Measurements from ENCODE around the gene DCX. TPM values are rescaled to one million over a fixed set of nuclear protein-coding genes. Genes with fewer than 3 reads are reported as not detected.
A peak's percentile ranks its signal among the peaks of the same experiment; 100 is the strongest.

DCX gene
- total RNA-seq, 2 donors from 2014 or later: under 0.01 TPM; not detected in 1

DNA sequence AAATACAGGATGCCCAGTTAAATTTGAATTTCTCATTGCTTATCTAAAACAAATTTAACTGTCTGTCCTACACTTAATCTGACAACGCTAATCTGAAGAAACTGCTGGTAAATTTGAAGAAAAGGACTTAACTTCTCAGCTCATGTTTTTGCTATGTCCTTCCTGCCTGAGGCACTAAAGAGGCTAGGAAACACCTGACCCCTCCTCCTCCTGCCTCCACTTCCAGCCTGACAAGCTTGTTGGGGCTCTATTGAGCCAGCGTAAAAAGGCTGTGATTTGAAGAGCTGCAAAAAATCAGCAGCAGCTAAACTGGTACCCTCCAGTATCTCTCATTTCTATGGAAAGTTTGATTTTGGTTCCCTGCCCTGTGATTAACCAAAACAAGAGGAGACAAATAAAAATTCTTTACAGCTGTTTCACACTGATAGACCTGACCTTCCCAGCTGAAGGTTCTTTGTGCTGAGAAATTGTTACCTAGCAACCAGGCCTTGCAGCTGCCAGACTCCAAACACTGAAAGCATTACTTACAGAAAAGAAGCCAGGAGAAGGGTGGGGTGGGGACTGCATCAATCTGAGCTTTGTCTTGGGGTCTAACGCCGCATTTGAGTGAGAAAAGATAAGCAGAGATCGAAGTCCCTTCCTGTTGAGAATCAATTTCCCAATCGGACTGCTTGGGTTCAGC is 35.0 kb downstream of the DCX start:
- TF ChIP-seq, protein P1, sequence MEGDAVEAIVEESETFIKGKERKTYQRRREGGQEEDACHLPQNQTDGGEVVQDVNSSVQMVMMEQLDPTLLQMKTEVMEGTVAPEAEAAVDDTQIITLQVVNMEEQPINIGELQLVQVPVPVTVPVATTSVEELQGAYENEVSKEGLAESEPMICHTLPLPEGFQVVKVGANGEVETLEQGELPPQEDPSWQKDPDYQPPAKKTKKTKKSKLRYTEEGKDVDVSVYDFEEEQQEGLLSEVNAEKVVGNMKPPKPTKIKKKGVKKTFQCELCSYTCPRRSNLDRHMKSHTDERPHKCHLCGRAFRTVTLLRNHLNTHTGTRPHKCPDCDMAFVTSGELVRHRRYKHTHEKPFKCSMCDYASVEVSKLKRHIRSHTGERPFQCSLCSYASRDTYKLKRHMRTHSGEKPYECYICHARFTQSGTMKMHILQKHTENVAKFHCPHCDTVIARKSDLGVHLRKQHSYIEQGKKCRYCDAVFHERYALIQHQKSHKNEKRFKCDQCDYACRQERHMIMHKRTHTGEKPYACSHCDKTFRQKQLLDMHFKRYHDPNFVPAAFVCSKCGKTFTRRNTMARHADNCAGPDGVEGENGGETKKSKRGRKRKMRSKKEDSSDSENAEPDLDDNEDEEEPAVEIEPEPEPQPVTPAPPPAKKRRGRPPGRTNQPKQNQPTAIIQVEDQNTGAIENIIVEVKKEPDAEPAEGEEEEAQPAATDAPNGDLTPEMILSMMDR (IDR thresholded peaks at IDR 0.05): no peak
- TF ChIP-seq POLR2A (IDR thresholded peaks at IDR 0.05): no peak
- 17 to 19% methylated on average over 6 of the region's 6 CpGs for WGBS, 2 donors
- Histone ChIP-seq H3K36me3 (replicated peaks in 1 of 2; ENCODE audit: insufficient read depth in 1 of 2, low read depth in 2 of 2) (no peaks in the 10 kb centered on the region), H3K27ac (no peak overlapping the region), H3K4me1 (no peaks in the 10 kb centered on the region), H3K27me3 (no peaks in the 10 kb centered on the region), H3K9me3 (no peaks in the 10 kb centered on the region), H3K4me3 (no peak overlapping the region)
- DNase-seq: peak in 2 of 4 donors; percentile 19 to 23
- intact Hi-C loops (cut with DNase I): no loop called here
- ATAC-seq: no peak

DNA sequence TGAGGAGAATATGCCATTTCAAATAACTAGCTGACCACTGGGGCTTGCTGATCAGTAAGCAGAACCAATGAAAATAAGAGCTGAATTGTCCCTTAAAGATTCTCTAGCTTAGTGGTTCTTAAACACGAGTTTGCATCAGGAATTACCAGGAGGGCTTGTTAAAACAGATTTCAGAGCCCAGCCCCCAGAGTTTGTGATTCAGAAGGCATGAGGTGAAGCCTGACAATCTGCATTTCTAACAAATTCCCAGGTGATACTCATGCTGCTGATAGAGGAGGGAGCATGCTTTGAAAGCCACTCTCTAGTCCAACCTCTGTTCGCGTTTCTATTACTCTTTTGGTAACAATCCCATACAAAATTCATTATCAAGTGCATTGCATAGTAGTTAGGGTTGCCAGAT is 35.5 kb downstream of the DCX start:
- Histone ChIP-seq H3K36me3 (replicated peaks in 1 of 2; ENCODE audit: insufficient read depth in 1 of 2, low read depth in 2 of 2) (no peaks in the 10 kb centered on the region), H3K27me3 (no peaks in the 10 kb centered on the region), H3K27ac (no peak overlapping the region), H3K4me3 (no peak overlapping the region), H3K4me1 (no peaks in the 10 kb centered on the region), H3K9me3 (no peaks in the 10 kb centered on the region)
- DNase-seq (no peak), ATAC-seq (no peak)
- TF ChIP-seq POLR2A (IDR thresholded peaks at IDR 0.05): no peak
- TF ChIP-seq, protein P1 (IDR thresholded peaks at IDR 0.05): no peak
- 27 to 42% methylated on average over 3 of the region's 3 CpGs for WGBS, 2 donors
- intact Hi-C loops (cut with DNase I): no loop called here

DNA sequence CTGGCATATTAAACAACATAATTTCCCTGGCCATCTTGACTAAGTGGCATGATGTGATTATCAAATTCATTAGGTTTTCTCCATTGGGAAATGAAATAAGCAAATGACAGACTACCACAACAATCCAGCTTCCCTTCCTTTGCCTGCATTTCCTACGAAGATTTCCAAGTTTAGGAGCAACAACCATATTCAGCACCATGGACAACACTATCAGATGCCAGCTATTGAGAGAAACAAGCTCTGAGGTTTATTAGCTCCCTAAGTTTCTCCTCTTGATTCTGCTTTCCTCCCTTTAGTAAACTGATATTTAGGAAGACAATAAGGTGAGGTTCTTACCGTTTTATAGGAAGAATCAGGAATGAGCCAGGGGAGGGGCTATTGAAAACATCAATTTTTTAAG is 36.2 kb downstream of the DCX start:
- Histone ChIP-seq H3K9me3 (no peaks in the 10 kb centered on the region), H3K4me1 (no peaks in the 10 kb centered on the region), H3K4me3 (no peak overlapping the region), H3K27me3 (no peaks in the 10 kb centered on the region), H3K27ac (no peak overlapping the region), H3K36me3 (replicated peaks in 1 of 2; ENCODE audit: insufficient read depth in 1 of 2, low read depth in 2 of 2) (no peaks in the 10 kb centered on the region)
- intact Hi-C loops (cut with DNase I): no loop called here
- no peak for TF ChIP-seq POLR2A (IDR thresholded peaks at IDR 0.05)
- TF ChIP-seq, protein P1 (IDR thresholded peaks at IDR 0.05): no peak
- ATAC-seq (no peak), DNase-seq (no peak)
- 20 to 29% methylated on average over 2 of the region's 2 CpGs for WGBS, 2 donors

DNA sequence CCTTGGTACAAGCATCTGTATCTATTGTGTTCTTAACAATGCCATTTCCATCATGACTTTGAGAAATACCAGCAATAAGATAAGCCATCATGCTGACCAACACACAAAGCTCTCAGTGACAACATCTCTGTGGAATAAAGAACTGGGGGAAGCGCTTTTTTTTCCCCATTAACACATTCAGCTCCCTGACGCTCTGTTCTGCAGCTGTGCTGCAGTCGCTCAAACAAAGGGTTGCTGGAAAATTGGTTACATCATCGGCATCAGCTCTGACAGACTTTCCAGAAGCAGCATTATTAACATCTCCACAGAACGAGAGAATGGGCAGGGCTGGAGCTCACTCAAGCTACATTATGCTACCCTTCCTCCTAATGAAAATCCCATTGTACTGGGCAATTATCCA is 39.9 kb downstream of the DCX start:
- intact Hi-C loops (cut with DNase I): no loop called here
- no peak for DNase-seq
- no peak for ATAC-seq
- no peaks in the 10 kb centered on the region for H3K36me3 ChIP-seq (replicated peaks in 1 of 2; ENCODE audit: insufficient read depth in 1 of 2, low read depth in 2 of 2)
- TF ChIP-seq POLR2A (IDR thresholded peaks at IDR 0.05): no peak
- TF ChIP-seq, protein P1 (IDR thresholded peaks at IDR 0.05): no peak
- 39 to 52% methylated on average over 5 of the region's 5 CpGs for WGBS, 2 donors
- H3K9me3 ChIP-seq: no peaks in the 10 kb centered on the region
- no peaks in the 10 kb centered on the region for H3K27me3 ChIP-seq
- H3K4me3 ChIP-seq: no peak overlapping the region
- H3K27ac ChIP-seq: no peak overlapping the region
- no peaks in the 10 kb centered on the region for H3K4me1 ChIP-seq

DNA sequence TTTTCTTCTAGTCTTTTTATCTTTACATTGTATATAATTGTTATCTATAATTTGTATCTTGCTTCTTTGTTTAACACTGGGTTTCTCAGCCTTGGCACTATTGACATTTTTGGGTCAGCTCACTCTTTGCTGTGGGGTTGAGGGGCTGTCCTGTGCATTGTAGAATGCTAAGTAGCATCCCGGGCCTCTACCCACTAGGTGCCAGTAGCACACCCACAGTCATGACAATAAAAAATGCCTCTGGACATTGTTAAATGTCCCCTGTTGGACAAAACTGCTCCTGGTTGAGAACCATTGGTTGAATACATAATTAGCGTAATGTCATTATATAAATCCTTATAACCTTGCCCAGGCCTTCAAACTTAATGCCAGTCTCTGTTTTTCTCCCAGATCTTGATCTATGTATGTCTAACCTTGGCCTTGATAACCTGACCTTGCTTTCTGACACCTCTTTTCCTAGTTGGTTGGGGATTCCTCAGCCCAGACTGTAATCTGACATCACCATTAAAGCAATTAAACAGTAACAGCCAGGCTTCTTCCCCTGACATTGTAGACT is 46.1 kb downstream of the DCX start:
- no peak for TF ChIP-seq POLR2A (IDR thresholded peaks at IDR 0.05)
- TF ChIP-seq, protein P1 (IDR thresholded peaks at IDR 0.05): no peak
- ATAC-seq (no peak), DNase-seq (no peak)

More for the DNA sequence above, 46.1 kb downstream of the DCX start:
- no peaks in the 10 kb centered on the region for H3K27me3 ChIP-seq
- H3K27ac ChIP-seq: no peak overlapping the region
- 83 to 94% methylated on average over 2 of the region's 2 CpGs for WGBS, 2 donors
- no peaks in the 10 kb centered on the region for H3K36me3 ChIP-seq (replicated peaks in 1 of 2; ENCODE audit: insufficient read depth in 1 of 2, low read depth in 2 of 2)
- H3K4me1 ChIP-seq: no peaks in the 10 kb centered on the region
- intact Hi-C loops (cut with DNase I): no loop called here
- H3K9me3 ChIP-seq: no peaks in the 10 kb centered on the region
- no peak overlapping the region for H3K4me3 ChIP-seq

Data from body of pancreas (tissue), 4 donors.